ENCODE data around the gene RAB40AL.

RAB40AL gene

GRCh38 chrX:102975016-102975415 is 37.9 kb downstream of the RAB40AL start:
- Histone ChIP-seq H3K9me3 (ENCODE audit: insufficient read depth, low read depth, low read length) (peaks cover 4% of the 10 kb centered on the region; the same call in 1 of the 2 replicates), H4K20me1 (ENCODE audit: insufficient read depth, low read length, poor library complexity, severe bottlenecking) (no peaks in the 10 kb centered on the region), H3K4me1 (ENCODE audit: insufficient read depth, low read length, poor library complexity, severe bottlenecking) (peaks cover 36% of the 10 kb centered on the region), H3K79me2 (ENCODE audit: insufficient read depth, low read length) (no peaks in the 10 kb centered on the region), H3K27me3 (ENCODE audit: insufficient read depth, low read length, poor library complexity, severe bottlenecking) (no peaks in the 10 kb centered on the region), H2AFZ (ENCODE audit: low read length) (no peak overlapping the region), H3K9ac (ENCODE audit: low read depth, low read length, poor library complexity, severe bottlenecking) (no peak overlapping the region), H3K36me3 (ENCODE audit: insufficient read depth, low read length) (no peaks in the 10 kb centered on the region), H3K4me3 (ENCODE audit: low read length, poor library complexity, severe bottlenecking) (no peak overlapping the region), H3K4me2 (ENCODE audit: low read depth, low read length, poor library complexity, severe bottlenecking) (no peak overlapping the region), H3K9me2 (replicated peaks; ENCODE audit: low read depth, low read length) (no peaks in the 10 kb centered on the region), H3F3A (ENCODE audit: low read depth) (peaks cover 2% of the 10 kb centered on the region; the same call in 1 of the 2 replicates)
- TF ChIP-seq CTCF (conservative IDR thresholded peaks at IDR 0.05; ENCODE audit: low read length) (no peak), EZH2phosphoT487 (IDR thresholded peaks at IDR 0.05; ENCODE audit: borderline replicate concordance) (no peak)

GRCh38 chrX:102976286-102976685 is 39.2 kb downstream of the RAB40AL start:
- no peaks in the 10 kb centered on the region for H4K20me1 ChIP-seq (ENCODE audit: insufficient read depth, low read length, poor library complexity, severe bottlenecking)
- peak overlapping the region; percentile 45 for H3K9ac ChIP-seq (ENCODE audit: low read depth, low read length, poor library complexity, severe bottlenecking)
- H3K4me2 ChIP-seq (ENCODE audit: low read depth, low read length, poor library complexity, severe bottlenecking): peak overlapping the region; percentile 82
- TF ChIP-seq CTCF (conservative IDR thresholded peaks at IDR 0.05; ENCODE audit: low read length): no peak
- TF ChIP-seq EZH2phosphoT487 (IDR thresholded peaks at IDR 0.05; ENCODE audit: borderline replicate concordance): no peak
- H2AFZ ChIP-seq (ENCODE audit: low read length): no peak overlapping the region
- H3F3A ChIP-seq (ENCODE audit: low read depth): peaks cover 2% of the 10 kb centered on the region; the same call in 1 of the 2 replicates
- peaks cover 40% of the 10 kb centered on the region for H3K4me1 ChIP-seq (ENCODE audit: insufficient read depth, low read length, poor library complexity, severe bottlenecking)
- H3K9me3 ChIP-seq (ENCODE audit: insufficient read depth, low read depth, low read length): peaks cover 3% of the 10 kb centered on the region; the same call in 1 of the 2 replicates
- no peaks in the 10 kb centered on the region for H3K36me3 ChIP-seq (ENCODE audit: insufficient read depth, low read length)
- H3K9me2 ChIP-seq (replicated peaks; ENCODE audit: low read depth, low read length): no peaks in the 10 kb centered on the region
- peak overlapping the region; percentile 34 for H3K4me3 ChIP-seq (ENCODE audit: low read length, poor library complexity, severe bottlenecking)
- no peaks in the 10 kb centered on the region for H3K79me2 ChIP-seq (ENCODE audit: insufficient read depth, low read length)
- no peaks in the 10 kb centered on the region for H3K27me3 ChIP-seq (ENCODE audit: insufficient read depth, low read length, poor library complexity, severe bottlenecking)

- peak overlapping the region; percentile 82 for H3K4me2 ChIP-seq (ENCODE audit: low read depth, low read length, poor library complexity, severe bottlenecking)
- H4K20me1 ChIP-seq (ENCODE audit: insufficient read depth, low read length, poor library complexity, severe bottlenecking): no peaks in the 10 kb centered on the region
- H3K4me3 ChIP-seq (ENCODE audit: low read length, poor library complexity, severe bottlenecking): peak overlapping the region; percentile 48
- no peaks in the 10 kb centered on the region for H3K27me3 ChIP-seq (ENCODE audit: insufficient read depth, low read length, poor library complexity, severe bottlenecking)
- H3K9me2 ChIP-seq (replicated peaks; ENCODE audit: low read depth, low read length): no peaks in the 10 kb centered on the region
- no peaks in the 10 kb centered on the region for H3K79me2 ChIP-seq (ENCODE audit: insufficient read depth, low read length)
- H3F3A ChIP-seq (ENCODE audit: low read depth): peaks cover 2% of the 10 kb centered on the region; the same call in 1 of the 2 replicates
- TF ChIP-seq EZH2phosphoT487 (IDR thresholded peaks at IDR 0.05; ENCODE audit: borderline replicate concordance) (no peak), CTCF (conservative IDR thresholded peaks at IDR 0.05; ENCODE audit: low read length) (no peak)
- H3K9me3 ChIP-seq (ENCODE audit: insufficient read depth, low read depth, low read length): no peaks in the 10 kb centered on the region; the same call in 1 of the 2 replicates
- H2AFZ ChIP-seq (ENCODE audit: low read length): no peak overlapping the region
- H3K36me3 ChIP-seq (ENCODE audit: insufficient read depth, low read length): no peaks in the 10 kb centered on the region
- peaks cover 40% of the 10 kb centered on the region for H3K4me1 ChIP-seq (ENCODE audit: insufficient read depth, low read length, poor library complexity, severe bottlenecking)
- peak overlapping the region; percentile 65 for H3K9ac ChIP-seq (ENCODE audit: low read depth, low read length, poor library complexity, severe bottlenecking)
Observed at GRCh38 chrX:102976793-102977495, 39.9 kb downstream of the RAB40AL start.

All from Loucy (cell line).